IPS-20b (cell line): Measurements from ENCODE around the gene BCAS4.

Source experiments
- H3K27ac ChIP-seq: one replicate; pipeline ENCODE4 v1.5.1; 2013; ENCODE audit warnings: low read length
- H3K27me3 ChIP-seq: 2 replicates; pipeline ENCODE4 v1.6.1; 2013; ENCODE audit warnings: mild to moderate bottlenecking, low read length, inconsistent platforms; ENCODE audit not compliant: insufficient read depth
- H3K36me3 ChIP-seq: 2 replicates; pipeline ENCODE4 v1.6.1; 2013; ENCODE audit warnings: low read depth, mild to moderate bottlenecking, inconsistent platforms, low read length, moderate library complexity; ENCODE audit not compliant: insufficient read depth
- H3K4me1 ChIP-seq: 2 replicates; pipeline ENCODE4 v1.6.1; 2013; ENCODE audit warnings: mild to moderate bottlenecking, control low read depth, inconsistent platforms, low read length, moderate library complexity; ENCODE audit not compliant: insufficient read depth
- H3K4me3 ChIP-seq: 2 replicates; pipeline ENCODE4 v1.5.1; 2013; ENCODE audit warnings: mild to moderate bottlenecking, low read length, inconsistent platforms
- H3K9ac ChIP-seq: 2 replicates; pipeline ENCODE4 v1.6.1; 2013; ENCODE audit warnings: low read depth, mild to moderate bottlenecking, inconsistent platforms, low read length, moderate library complexity
- H3K9me3 ChIP-seq: 2 replicates; pipeline ENCODE4 v1.6.1; 2013; ENCODE audit warnings: mild to moderate bottlenecking, low read depth, low read length, inconsistent platforms; ENCODE audit not compliant: insufficient read depth

Gene BCAS4

DNA sequence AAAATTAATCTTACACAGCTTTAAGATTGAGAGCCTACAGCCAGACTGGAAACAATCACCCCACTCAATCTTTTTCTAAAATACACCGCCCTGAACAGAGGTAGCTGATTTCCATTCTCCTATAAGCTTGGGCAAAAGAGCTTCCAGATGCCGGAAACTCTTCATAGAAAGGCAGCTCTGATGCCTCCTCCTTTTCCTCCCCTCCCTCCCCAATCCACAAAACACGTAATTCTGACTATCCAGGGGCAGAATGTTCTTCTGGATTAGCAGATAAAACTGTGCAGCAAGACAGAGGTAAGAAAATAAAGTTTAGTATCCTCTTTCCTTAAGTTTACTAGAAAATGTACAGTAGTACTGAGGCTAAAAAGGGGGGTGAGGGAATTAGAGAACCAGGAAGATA is 120.6 kb downstream of the BCAS4 start:
- Histone ChIP-seq H3K27me3 (no peaks in the 10 kb centered on the region), H3K9ac (no peak overlapping the region), H3K36me3 (peaks cover 72% of the 10 kb centered on the region), H3K9me3 (no peaks in the 10 kb centered on the region), H3K4me1 (peaks cover 22% of the 10 kb centered on the region), H3K4me3 (no peak overlapping the region), H3K27ac (no peak overlapping the region)

GRCh38 chr20:50916257-50916656 is 121.4 kb downstream of the BCAS4 start:
- Histone ChIP-seq H3K36me3 (peaks cover 73% of the 10 kb centered on the region), H3K27me3 (no peaks in the 10 kb centered on the region), H3K4me1 (peaks cover 22% of the 10 kb centered on the region), H3K4me3 (no peak overlapping the region), H3K9ac (no peak overlapping the region), H3K27ac (no peak overlapping the region), H3K9me3 (no peaks in the 10 kb centered on the region)

- H3K4me3 ChIP-seq: no peak overlapping the region
- peaks cover 22% of the 10 kb centered on the region for H3K4me1 ChIP-seq
- peaks cover 70% of the 10 kb centered on the region for H3K36me3 ChIP-seq
- no peak overlapping the region for H3K27ac ChIP-seq
- no peaks in the 10 kb centered on the region for H3K9me3 ChIP-seq
- no peak overlapping the region for H3K9ac ChIP-seq
- no peaks in the 10 kb centered on the region for H3K27me3 ChIP-seq
Observed at GRCh38 chr20:50916934-50917333, 122.1 kb downstream of the BCAS4 start.

- H3K27ac ChIP-seq: no peak overlapping the region
- no peaks in the 10 kb centered on the region for H3K27me3 ChIP-seq
- H3K9me3 ChIP-seq: no peaks in the 10 kb centered on the region
- peaks cover 72% of the 10 kb centered on the region for H3K36me3 ChIP-seq
- H3K4me3 ChIP-seq: no peak overlapping the region
- H3K9ac ChIP-seq: no peak overlapping the region
- peaks cover 23% of the 10 kb centered on the region for H3K4me1 ChIP-seq
Observed at GRCh38 chr20:50918403-50918802, 123.5 kb downstream of the BCAS4 start.

DNA sequence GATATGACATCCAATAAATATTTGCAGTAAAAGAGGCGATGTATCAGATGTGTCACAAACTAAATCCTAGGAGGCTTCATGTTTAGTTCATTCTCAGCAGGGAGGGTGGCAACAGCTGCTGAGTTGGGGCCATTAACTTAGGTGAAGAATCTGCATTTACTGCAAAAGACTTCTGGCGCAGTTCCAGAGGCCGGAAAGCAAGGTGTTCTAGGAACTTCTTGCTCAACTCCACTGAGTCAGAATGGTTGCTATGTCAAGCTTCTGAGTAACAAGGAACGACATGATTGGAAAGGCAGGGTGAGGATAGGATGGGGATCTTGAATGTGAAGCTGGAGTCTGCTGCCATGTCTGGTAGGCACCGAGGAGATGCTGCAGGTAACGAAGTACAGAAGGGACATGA is 124.7 kb downstream of the BCAS4 start:
- Histone ChIP-seq H3K27me3 (no peaks in the 10 kb centered on the region), H3K36me3 (peaks cover 73% of the 10 kb centered on the region), H3K4me1 (peaks cover 14% of the 10 kb centered on the region; the same call in 1 of the 2 replicates), H3K9me3 (no peaks in the 10 kb centered on the region), H3K4me3 (no peak overlapping the region), H3K9ac (no peak overlapping the region), H3K27ac (no peak overlapping the region)

DNA sequence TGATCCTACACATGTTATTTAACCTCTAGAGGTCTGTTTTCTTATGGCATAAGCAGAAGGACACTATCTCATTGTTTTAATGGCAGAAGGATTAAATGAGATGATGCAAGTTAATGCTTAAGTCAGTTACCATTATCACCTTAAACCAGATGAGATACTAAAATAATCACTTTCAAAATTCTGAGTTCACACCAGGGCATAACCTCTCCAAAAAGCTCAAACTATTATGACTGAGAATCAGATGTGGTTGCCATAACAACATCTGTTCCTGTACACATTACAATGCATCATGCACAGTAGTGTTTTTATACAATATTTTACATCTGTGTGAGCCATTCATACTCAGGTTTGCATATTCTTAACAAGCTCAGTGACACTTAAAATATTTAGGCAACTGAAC is 126.1 kb downstream of the BCAS4 start:
- H3K27ac ChIP-seq: no peak overlapping the region
- no peaks in the 10 kb centered on the region for H3K27me3 ChIP-seq
- peaks cover 79% of the 10 kb centered on the region for H3K36me3 ChIP-seq
- no peak overlapping the region for H3K4me3 ChIP-seq
- H3K4me1 ChIP-seq: peaks cover 8% of the 10 kb centered on the region; the same call in 1 of the 2 replicates
- H3K9ac ChIP-seq: no peak overlapping the region
- no peaks in the 10 kb centered on the region for H3K9me3 ChIP-seq

GRCh38 chr20:50921803-50922501 is 127.1 kb downstream of the BCAS4 start:
- no peak overlapping the region for H3K27ac ChIP-seq
- peaks cover 5% of the 10 kb centered on the region; the same call in 1 of the 2 replicates for H3K4me1 ChIP-seq
- H3K4me3 ChIP-seq: no peak overlapping the region
- no peaks in the 10 kb centered on the region for H3K27me3 ChIP-seq
- H3K9me3 ChIP-seq: no peaks in the 10 kb centered on the region
- H3K9ac ChIP-seq: no peak overlapping the region
- H3K36me3 ChIP-seq: peaks cover 79% of the 10 kb centered on the region

DNA sequence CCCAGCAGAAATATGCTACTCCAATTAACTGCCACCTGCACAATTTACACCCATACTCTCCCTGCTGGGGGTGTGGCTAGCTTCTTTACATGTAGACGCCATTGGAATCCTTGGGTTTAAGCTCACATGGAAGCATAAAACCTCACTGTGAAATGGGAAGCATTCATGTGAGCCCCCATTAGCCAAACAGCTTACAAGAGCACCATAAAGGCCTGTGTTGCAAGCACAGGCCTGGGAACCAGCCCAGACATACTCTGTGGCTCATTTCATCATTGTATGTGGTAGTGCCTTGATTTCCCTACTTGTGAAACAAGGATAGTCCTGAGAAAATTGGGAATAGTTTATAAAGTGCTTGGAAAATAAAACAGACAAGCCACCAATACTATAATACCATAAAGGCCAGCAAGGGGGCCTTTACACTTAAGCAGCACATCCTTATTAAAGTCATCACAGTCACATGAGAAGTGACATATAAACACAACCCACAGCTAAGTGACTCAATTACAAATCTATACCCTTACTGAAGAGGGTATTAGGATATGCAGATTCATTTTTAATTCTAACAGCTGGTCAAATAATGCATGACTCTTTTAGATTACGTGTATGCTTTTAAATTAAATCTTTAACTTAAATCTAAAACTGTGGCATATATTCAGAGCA is 129.5 kb downstream of the BCAS4 start:
- no peak overlapping the region for H3K9ac ChIP-seq
- peaks cover 20% of the 10 kb centered on the region for H3K4me1 ChIP-seq
- H3K27me3 ChIP-seq: no peaks in the 10 kb centered on the region
- H3K9me3 ChIP-seq: no peaks in the 10 kb centered on the region
- peaks cover 82% of the 10 kb centered on the region for H3K36me3 ChIP-seq
- no peak overlapping the region for H3K27ac ChIP-seq
- H3K4me3 ChIP-seq: no peak overlapping the region

GRCh38 chr20:50926530-50926929 is 131.7 kb downstream of the BCAS4 start:
- Histone ChIP-seq H3K9me3 (no peaks in the 10 kb centered on the region), H3K27ac (no peak overlapping the region), H3K36me3 (peaks cover 73% of the 10 kb centered on the region), H3K9ac (no peak overlapping the region), H3K4me3 (no peak overlapping the region), H3K27me3 (no peaks in the 10 kb centered on the region), H3K4me1 (peaks cover 20% of the 10 kb centered on the region)
